ENCODE measurements around the gene CENPK. TPM values are rescaled to one million over a fixed set of nuclear protein-coding genes. Genes with fewer than 3 reads are reported as not detected.
"Not testable (repeated sequence)": the region's sequence is repeated elsewhere in the genome, so short reads cannot be mapped to it uniquely, and the experiment has no call there.

The CENPK gene
- polyA plus RNA-seq (ENCODE audit: insufficient read length), result 70.1 TPM
- long read RNA-seq, donor 1, partial matches to known transcripts, result 0 of 7 reads
- long read RNA-seq, donor 1, other reads (novel, unspliced or antisense), result 0 of 7 reads
- long read RNA-seq, donor 2, partial matches to known transcripts, result 62 of 86 reads
- long read RNA-seq, donor 2, other reads (novel, unspliced or antisense), result 16 of 86 reads
- long read RNA-seq, donor 3, transcript CENPK-202 (11 exons, 1,734 nt), result major isoform, 9 of 11 reads
- long read RNA-seq, donor 3, partial matches to known transcripts, result 0 of 11 reads
- long read RNA-seq, donor 3, other reads (novel, unspliced or antisense), result 0 of 11 reads
- long read RNA-seq, donor 4, result 0 reads
- long read RNA-seq, donor 5, transcript CENPK-202 (11 exons, 1,734 nt), result major isoform, 5 of 101 reads
- long read RNA-seq, donor 5, partial matches to known transcripts, result 83 of 101 reads
- long read RNA-seq, donor 5, other reads (novel, unspliced or antisense), result 12 of 101 reads
- long read RNA-seq, donor 6, partial matches to known transcripts, result 0 of 5 reads
- long read RNA-seq, donor 6, other reads (novel, unspliced or antisense), result 0 of 5 reads
- long read RNA-seq, donor 7, transcript CENPK-204 (2 exons, 634 nt), result major isoform, 5 of 125 reads
- long read RNA-seq, donor 7, partial matches to known transcripts, result 100 of 125 reads
- long read RNA-seq, donor 7, other reads (novel, unspliced or antisense), result 15 of 125 reads
- long read RNA-seq, donor 8, partial matches to known transcripts, result 0 of 1 reads
- long read RNA-seq, donor 8, other reads (novel, unspliced or antisense), result 0 of 1 reads

GRCh38 chr5:65562731-65563701 lies at the start of gene CENPK, which contains the start of gene PPWD1:
Gene CENPK, minus strand, starts transcription at chr5:65563168. Its CDS starts 8,261 bp downstream, at chr5:65554907.
Gene PPWD1, plus strand, starts transcription at chr5:65563296. Its CDS starts 15 bp downstream, at chr5:65563311.
- peak; percentile 96 for DNase-seq

- DNase-seq, result no peak
These were observed 49.4 kb upstream of the CENPK start for GRCh38 chr5:65612298-65612907.

GRCh38 chr5:65611524-65611923 lies 48.6 kb upstream of the CENPK start:
- DNase-seq, result peak; percentile 17

- not testable (repeated sequence) for DNase-seq
These were observed 38.8 kb upstream of the CENPK start for GRCh38 chr5:65601761-65602160.

- DNase-seq, result no peak
These were observed 25.7 kb upstream of the CENPK start for GRCh38 chr5:65588694-65589093.

- DNase-seq, result no peak
These were observed 14.2 kb upstream of the CENPK start for GRCh38 chr5:65577141-65577540.

- no peak for DNase-seq
These were observed 7.7 kb upstream of the CENPK start for GRCh38 chr5:65570598-65571226.

- DNase-seq, result no peak
These were observed 3.5 kb upstream of the CENPK start for GRCh38 chr5:65566505-65566904.

- no peak for DNase-seq
These were observed 809 bp upstream of the CENPK start for GRCh38 chr5:65563777-65564176.

GRCh38 chr5:65556718-65557117 lies 6.2 kb downstream of the CENPK start:
- no peak for DNase-seq

- DNase-seq, result no peak
These were observed 6.8 kb downstream of the CENPK start for GRCh38 chr5:65556181-65556580.

- DNase-seq, result no peak
These were observed 7.7 kb downstream of the CENPK start for GRCh38 chr5:65555287-65555686.

- DNase-seq, result no peak
These were observed 9.0 kb downstream of the CENPK start for GRCh38 chr5:65553941-65554340.

GRCh38 chr5:65548281-65548680 lies 14.7 kb downstream of the CENPK start:
- no peak for DNase-seq

GRCh38 chr5:65546141-65546540 lies 16.8 kb downstream of the CENPK start:
- no peak for DNase-seq

GRCh38 chr5:65544473-65544872 lies 18.5 kb downstream of the CENPK start:
- no peak for DNase-seq

GRCh38 chr5:65539827-65540226 lies 23.1 kb downstream of the CENPK start:
- DNase-seq, result no peak

GRCh38 chr5:65535529-65535987 lies 27.4 kb downstream of the CENPK start:
- no peak for DNase-seq

GRCh38 chr5:65530904-65531303 lies 32.1 kb downstream of the CENPK start:
- DNase-seq, result no peak

GRCh38 chr5:65525726-65526125 lies 37.2 kb downstream of the CENPK start:
- DNase-seq, result no peak
